ENCODE data around the gene PBX3.
A peak's percentile ranks its signal among the peaks of the same experiment; 100 is the strongest.

PBX3 gene

DNA sequence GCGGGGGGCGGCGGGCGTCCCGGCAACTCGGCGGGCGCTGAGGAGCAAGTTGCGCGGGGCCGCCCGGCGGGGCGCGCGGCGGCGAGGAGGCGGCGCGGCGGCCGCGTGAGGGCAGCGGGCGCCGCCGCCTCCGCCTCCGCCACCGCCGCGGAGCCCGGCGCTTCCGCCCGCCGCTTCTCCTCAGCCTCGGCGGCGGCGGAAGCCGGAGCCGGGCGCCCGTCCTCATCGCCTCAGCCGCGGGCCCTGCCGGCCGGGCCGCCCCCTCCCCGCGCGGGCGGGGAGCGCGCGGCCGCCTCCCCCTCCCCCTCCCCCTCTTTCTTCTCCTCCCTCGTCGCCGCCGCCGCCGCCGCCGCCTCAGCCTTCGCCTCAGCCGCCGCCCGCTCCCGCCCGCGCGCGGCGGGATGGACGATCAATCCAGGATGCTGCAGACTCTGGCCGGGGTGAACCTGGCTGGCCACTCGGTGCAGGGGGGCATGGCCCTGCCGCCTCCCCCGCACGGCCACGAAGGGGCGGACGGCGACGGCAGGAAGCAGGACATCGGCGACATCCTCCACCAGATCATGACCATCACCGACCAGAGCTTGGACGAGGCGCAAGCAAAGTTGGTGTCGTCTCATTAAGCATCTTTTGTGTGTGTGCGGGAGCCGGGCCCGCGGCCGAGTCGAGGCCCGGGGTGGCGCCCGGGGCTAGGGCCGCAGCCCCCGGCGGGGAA is at the start of gene PBX3:
PBX3 (plus strand) TSS at position 321 of the 712 bp plus-strand sequence.
- FAIRE-seq: no peak

DNA sequence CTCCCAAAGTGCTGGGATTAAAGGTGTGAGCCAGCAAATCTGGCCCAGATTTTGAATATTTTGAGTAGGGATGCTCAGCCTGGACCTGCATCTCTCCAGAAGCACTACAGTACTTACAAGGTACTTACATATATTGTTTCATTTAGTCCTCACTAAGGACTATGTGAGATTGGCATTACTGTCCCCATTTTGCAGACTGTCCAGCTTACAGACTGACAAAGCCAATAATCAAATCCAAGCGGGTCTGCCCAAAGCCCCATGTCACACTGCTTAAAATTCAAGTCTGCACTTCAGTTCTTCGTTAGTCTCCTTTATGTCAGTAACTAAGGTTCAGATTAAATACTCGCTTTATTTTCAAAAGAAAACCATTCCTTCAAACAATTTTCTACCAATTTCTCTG is 47.3 kb upstream of the PBX3 start:
- FAIRE-seq: no peak

DNA sequence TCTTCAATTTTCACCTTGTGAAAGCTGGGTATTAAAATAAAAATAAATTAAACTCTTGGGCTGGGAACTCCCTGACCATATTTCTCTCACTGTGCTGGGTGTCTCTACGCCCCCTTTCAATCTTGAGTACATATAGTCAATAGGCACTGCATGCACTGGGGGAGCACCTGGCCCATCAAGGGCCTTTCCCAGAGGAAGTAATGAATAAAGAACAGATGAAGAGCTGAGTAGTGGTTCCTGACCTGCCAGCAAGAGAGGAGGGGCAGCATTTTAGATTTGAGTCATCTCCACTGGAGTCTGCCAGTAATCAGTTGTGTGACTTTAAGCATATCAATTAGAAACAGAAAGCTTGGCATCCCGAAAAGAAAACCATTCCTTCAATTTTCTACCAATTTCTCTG is 46.4 kb upstream of the PBX3 start:
- no peak for FAIRE-seq

DNA sequence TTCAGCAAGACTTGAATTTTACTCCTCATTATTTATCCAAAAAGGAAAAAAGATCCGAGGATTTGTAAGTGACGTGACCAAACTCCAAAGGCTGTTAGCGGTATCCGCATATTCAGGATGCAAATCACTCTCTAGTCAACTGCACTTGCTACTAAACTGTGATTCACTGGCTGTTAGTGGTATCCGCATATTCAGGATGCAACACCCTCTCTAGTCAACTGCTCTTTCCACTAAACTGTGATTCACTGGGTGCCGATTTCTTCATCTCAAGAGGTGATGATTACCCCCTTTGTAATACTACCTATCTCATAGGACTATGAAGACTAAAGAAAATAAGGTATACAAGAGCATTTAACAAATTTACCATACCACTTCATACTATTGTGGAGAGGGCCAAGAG is 45.8 kb upstream of the PBX3 start:
- FAIRE-seq: no peak

DNA sequence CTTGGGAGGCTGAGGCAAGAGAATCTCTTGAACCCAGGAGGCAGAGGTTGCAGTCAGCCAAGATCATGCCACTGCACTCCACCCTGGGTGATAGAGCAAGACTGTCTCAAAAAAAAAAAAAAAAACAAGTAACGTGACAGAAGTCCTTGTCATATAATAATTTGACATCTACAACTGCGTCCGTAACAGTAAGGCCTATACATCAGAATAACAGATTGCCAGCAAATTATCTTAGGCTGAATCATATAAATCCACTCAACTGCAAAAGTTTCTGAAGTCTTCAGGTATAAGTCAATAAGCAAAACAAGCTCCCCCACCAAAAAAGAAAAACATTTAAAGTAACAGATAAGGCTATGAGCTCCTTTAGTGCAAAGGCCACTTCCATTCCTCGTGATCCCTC is 43.5 kb upstream of the PBX3 start:
- no peak for FAIRE-seq

DNA sequence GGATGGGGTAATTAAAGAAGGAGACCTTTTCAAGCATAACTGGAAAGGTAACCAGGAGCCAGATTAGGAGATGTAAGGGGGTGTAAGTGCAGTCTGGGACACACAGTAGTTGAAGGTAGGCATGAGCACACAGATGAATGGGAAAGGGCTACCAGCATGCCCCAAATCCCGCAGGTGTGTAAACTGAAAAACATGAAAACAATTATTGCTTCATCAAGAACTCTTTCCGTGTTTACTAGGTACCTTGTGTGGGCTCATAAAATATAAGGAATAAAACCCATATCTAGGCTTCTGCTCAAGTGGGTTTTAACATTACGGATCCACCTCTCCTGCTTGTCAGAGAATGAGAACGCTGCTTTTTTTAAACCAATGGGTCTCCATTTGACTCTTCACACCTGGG is 41.3 kb upstream of the PBX3 start:
- no peak for FAIRE-seq

DNA sequence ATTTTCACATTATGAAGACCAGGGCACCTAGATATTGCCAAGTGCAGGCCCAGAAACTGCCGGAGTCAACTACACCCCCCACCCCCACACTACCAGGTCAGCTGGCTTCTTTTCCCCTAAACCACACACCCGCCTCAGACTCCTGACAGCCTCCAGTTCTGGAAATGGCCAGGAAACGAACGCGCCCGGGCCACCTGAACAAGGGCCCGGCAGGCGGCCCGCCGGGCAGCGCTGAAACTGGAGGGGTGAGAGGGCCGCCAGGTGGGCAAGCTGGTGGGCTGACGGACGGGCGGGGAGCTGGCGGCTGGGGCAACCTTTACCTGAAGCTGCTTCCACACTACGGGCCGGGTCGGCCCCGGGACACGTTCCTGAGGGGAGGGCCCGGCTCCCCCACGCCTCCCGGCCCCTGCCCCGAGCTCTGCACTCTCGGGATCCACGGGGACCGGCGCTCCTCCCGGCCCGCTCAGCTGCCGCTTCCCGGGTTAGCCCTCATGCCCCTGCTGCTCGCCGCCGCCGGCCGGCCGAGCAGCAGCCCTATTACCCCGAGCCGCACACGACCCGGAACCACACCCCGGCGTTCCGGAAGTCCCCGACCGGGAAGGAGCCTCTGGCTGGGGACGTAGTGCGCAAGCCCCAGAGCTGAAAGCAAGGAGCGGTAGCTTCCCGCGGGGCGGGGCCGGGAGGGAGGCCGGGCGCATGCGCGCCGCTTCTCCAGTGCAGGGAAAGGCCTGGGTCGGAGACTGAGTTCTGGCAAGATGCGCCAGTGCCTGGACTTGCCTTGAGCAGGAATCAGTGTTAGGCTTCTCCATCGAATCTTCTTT is 40.3 kb upstream of the PBX3 start, which contains the start of gene MAPKAP1:
MAPKAP1 (minus strand) TSS at position 558 of the 821 bp plus-strand sequence. CDS start 34,634 bp downstream, outside the sequence.
- peak; percentile 68 for FAIRE-seq

DNA sequence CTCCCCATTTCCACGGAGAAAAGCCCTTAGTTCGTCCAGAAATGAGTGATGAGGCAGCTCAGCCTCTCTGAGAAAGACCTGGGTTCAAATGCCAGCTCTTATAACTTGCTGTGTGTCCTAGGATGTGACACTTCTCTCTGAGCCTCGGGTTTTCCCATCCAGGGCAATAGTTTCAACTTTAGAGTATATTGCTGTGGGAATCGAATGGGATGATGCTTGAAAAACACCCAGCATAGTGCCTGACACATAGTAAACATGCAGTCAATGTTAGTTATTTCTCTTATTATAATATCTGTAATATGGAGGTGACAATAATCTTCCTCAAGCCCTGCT is 39.7 kb upstream of the PBX3 start:
- no peak for FAIRE-seq

DNA sequence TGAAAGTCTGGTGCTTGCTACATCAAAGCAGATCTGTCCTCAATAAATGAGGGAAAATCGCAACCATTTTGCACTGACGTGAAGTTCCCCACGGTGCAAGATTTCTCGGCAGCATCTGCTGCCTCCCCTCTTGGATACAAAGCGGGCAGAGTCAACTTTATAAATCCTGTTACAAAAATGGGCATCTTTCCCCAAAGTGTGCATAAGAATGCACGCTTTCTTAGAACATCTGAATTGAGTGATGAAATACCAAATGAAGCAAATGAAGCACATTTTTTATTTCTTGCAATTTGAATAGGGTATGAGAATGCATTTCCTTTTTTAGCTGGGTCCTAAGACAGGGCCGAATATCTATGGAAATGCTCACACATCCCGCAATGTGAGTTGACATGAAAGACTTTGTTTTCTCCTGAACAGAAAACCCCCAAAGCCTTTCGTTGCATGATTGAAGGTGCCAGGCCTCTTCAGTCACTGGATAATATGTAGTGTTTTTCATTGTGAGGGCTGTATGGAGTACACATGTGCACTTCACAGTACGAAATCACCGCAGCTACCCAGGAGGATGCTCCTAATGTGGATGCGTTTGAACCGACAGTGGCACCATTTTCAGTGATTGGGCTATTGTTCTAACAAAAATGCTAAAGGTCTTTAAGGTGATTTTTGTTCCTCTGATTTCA is 20.6 kb upstream of the PBX3 start:
- FAIRE-seq: no peak

DNA sequence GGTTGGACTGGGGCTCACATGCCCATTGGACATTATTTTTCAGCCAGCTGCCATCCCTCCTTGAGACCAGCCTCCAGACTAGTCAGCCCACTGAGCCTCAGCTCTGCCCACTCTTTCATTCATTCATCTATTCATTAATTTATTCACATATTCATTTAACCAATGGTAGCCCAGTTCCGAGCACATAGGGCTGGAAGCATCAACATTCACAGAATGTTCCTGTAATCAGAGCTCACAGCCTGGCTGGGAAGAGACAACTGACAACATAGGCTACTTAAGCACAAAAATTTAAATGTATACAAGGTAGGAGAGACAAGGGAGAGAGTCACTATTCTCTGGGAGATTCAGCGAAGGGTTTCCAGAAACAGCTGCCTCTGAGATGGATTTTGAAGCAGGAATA is 17.0 kb upstream of the PBX3 start:
- FAIRE-seq: no peak

DNA sequence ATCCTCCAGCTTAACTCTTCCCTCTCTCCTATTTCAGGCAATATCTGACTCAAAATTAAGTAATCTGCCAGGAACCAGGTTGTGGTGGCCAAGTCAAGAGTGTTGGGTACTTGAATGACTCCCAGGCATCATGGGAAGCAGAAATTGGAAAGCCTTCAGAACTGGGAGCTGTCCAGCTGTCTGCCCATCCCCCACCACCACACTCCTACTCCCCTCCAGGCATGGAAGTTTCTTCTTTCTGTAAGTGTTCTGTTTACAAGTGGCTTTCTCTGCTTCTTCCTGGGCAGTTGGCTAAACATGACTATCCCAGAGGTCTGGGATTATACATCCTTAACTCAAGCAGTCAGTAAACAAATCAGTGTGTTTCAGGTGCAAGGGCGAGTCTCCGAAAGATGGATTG is 14.6 kb upstream of the PBX3 start:
- FAIRE-seq: no peak

DNA sequence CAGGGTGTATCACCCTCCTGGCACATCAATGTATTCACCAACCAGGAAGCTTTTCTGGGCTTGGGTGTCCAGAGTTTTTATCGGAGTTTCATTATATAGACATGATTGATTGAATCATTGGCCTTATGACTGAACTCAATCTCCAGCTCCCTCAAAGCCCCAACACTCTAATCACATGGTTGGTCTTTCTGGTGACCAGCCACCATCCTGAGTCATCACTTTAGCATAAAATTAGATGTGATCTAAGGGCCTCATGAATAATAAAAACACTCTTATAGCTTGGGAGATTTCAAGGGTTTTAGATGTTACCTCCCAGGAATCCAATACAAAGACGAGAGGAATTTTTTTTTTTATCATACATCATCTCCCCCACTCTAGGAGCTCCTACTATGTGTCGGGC is 7.7 kb upstream of the PBX3 start:
- no peak for FAIRE-seq

DNA sequence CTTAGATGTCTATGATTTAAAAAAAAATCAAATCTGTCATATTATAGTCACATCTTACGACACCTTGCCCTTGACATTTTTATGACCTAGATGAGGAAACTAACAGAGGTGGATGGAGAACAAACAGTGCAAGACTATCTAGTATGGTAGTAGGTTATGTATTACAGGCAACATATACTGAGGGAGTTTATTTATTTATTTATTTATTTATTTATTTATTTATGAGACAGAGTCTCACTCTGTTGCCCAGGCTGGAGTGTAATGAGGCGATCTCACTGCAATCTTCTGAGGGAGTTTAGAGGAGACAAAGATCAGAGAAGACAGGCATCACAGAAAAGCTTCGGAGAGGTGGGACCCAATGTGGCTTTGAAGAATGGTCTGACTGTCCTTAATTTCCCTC is 4.5 kb upstream of the PBX3 start:
- no peak for FAIRE-seq

DNA sequence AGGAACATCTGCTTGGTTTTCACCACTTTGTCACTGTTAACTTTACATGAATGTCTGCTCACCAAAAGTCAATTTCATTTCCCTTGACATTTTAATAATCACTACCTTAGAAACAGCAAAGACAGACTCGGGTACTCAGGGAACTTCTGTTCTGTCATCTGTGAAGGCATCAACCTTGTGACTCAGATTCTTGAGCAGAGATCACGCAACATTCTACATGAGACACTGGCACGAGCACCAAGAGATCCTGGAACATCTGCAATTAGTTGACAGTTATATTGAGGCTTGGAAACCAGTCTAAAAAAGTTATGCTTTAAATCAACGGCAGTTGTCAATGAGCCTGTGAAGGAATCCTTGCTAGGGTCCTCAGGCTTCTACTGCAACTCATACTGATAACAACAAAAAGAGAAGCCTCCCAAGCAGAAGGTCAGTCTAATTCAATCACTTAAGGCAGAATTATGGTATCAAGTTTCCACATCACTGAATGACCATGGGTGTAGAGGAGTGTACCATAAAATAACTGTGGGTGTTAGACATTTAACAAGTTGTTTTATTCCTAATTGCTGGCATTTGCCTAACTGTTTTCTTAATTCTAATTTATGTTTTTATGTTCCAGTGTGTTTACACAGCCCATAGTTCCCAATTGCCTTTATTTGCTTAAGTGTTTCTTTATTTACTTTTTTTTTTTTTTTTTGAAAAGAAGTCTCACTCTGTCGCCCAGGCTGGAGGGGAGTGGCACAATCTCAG is 3.3 kb upstream of the PBX3 start:
- no peak for FAIRE-seq

DNA sequence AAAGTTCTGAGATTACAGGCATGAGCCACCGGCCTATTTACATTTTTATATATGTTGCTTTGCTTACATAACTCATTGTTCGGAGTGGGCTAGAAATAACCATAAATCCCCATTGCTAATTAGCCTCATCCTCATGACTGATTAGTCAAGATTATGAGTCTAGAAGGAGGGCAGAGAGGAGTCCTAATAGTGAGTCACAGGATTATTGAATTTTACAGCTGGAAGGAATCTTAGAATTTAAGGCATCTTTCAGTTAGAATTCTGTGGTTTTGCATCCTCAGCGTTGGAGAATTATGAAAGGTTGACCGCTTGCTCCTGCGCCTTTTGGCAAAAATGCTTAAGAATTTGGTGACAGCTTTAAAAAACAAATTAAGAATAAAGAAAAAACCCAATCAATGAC is 2.6 kb upstream of the PBX3 start:
- no peak for FAIRE-seq

DNA sequence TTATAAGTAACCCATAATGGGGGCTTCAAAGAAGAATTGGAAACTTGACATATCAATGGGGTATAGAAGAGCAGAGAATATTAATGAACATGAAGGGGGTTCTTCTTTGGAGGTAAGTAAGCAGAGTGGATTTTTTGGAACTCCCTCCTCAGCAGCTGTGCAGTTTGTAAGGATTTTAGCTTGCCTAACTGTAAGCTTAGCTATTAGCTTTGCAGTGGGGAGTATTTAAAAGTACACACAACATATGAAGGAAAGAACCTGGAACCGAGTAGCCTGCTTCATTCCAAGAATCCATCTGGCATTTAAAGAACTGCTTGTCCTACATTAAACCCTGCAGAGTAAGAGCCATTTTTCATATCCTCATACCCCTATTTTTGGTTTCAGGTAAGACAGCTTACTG is 2.2 kb upstream of the PBX3 start:
- FAIRE-seq: no peak

DNA sequence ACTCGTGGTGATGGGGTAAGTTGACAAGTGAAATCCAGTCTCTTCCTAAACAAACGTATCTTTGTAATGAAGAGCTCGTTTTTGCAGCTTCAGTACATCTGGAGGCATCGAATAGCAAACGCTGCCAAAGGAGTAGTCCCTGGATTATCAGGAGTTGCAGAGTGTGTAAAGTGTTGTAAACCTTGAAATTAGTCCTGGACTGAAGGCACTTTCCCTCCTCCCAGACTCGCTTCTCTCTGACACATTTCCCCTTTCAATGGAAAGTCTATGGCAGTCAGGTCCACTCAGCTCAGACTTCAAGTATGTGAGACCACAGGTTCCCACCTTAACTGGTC is 1.5 kb upstream of the PBX3 start:
- no peak for FAIRE-seq

DNA sequence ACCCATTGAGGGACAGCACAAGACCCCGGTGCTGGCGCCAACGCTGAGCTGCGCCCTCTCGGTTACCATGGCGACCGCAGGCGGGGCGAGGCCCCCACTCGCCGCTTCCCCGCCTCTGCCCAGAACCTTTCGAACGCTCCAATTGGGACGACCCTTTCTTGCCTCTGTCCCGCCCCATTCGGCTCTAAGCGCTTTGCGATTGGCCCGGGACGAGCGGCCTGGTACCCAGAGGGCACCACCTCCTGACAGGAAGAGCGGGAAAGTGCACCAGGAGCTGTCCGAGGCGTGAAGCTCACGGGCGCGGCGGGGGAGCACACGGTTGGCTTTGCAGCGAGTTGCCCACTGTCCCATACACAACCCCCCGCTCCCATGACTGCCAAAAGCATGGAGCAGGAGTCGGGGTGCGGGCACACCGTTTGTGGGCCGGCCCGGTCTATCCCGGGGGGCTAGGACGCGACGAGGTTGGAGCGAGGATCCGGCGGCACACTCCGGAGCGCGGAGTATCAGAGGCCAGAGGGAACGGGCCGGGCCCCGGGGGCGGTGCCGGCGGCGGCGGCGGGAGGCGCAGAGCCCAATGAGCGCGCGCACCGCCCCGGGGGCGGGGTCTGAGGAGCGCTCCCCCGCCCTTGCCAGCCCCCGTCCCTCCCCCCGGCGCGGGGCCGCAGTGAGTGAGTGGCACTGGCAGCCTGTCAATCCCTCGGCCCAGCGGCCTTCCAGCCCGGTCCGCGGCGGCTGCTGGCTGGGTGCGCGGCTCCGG is 978 bp upstream of the PBX3 start:
- peak; percentile 91 for FAIRE-seq

DNA sequence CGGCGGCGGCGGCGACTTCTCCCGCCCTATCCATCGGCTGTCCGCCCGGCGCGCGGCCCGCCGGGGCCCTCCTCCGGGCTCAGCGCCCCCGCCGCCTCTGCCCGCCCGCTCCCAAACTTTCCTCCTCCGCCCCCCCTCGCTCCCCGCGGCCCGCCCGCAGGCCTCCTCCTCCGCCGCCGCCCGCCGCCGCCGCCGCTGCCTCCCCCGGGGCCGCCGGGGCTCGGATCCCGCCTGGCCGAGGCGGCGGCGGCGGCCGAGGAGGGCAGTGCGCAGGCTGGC is 460 bp upstream of the PBX3 start:
- FAIRE-seq: no peak

DNA sequence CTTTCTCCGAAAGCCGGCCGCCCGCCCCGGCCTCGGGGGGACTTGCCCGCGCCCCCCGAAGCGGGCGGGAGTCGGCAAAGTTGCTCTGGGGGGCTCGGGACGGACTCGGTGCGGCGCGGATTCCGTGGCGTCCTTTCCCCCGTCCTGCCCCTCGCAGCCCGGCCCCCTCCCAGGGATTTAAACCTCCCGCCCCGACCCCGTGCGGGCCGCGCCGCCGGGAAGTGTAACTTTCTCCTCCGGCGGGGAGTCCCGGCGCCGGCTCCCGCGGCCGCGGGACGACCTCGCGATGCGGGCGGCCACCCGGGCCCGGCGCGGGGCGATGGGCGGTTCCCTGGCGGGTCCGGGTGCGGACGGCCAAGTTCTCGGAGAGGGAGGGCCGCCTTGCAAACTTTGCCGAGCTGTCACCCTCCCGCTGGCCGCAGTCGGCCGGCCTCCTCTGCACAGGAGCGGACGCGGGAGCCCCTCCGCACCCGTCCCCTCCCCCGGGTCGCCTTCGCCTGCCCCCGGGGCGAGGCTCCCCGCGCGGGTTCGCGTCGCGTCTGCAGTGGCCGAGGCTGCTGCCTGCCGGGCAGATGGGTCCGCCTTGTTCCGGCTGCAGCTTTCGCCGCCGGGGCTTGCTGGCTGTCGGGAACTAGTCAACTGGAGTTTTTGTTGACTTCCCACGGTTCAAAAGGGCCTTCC is 732 bp downstream of the PBX3 start:
- no peak for FAIRE-seq

DNA sequence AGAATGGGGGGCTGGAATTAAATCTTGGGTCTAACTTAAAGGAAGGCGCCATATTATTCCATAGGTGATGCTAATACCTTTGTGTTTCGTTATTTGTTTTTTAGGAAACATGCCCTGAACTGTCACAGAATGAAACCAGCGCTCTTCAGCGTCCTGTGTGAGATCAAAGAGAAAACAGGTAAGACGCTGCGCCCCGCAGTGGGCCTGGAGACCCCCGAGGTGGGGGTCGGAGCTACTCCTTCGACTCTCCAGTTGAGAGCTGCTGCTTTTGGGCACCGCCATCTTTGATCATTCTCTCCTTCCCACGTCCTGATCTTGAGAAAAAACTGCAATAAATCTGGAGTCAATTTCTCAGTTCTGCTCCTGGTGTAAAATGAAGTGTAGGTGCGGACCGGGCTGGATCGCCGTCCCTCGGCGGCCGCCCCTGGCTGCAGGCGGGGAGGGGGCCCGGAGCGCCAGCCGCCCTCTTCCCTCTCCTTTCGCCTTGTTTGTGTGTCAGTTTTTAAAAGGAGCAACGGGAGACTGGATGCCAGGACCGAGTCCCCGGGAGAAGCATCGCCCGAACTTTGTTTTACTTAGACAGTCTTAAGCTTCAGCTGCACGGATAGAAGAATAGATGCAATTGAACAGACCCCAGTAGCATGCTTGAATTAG is 1.4 kb downstream of the PBX3 start:
- no peak for FAIRE-seq
